Psoas muscle (tissue), 8 donors: ENCODE measurements around the gene FNDC3B. TPM values are rescaled to one million over a fixed set of nuclear protein-coding genes. Genes with fewer than 3 reads are reported as not detected.
A peak's percentile ranks its signal among the peaks of the same experiment; 100 is the strongest.

ENCODE experiments used
- ATAC-seq, 4 donors: fragments of 200-7000 bp; cut with Tn5 transposase; one replicate each; pipeline ENCODE4 v1.9.1; 2020; ENCODE audit warnings: moderate library complexity in 3 of 4, mild to moderate bottlenecking in 2 of 4
- DNase-seq, 2 donors: peaks; one replicate each; pipeline ENCODE4 v3.0.0-alpha.2; 2020
- H3K27ac ChIP-seq: fragments of 200-600 bp; one replicate; pipeline ENCODE4 v1.8.0; 2022
- H3K27me3 ChIP-seq, 3 donors: fragments of 200-600 bp in 1 of 3; one replicate each; pipeline versions ENCODE4 v1.6.1 to v1.8.0; 2013 to 2022; ENCODE audit warnings: low read length in 2 of 3, mild to moderate bottlenecking in 2 of 3, moderate library complexity in 1 of 3; ENCODE audit not compliant: insufficient read depth in 3 of 3
- H3K36me3 ChIP-seq, 2 donors: fragments of 200-600 bp in 1 of 2; one replicate each; pipeline versions ENCODE4 v1.6.1 to v1.8.0; 2013 to 2022; ENCODE audit warnings: low read depth in 1 of 2, mild to moderate bottlenecking in 1 of 2, moderate library complexity in 1 of 2; ENCODE audit not compliant: insufficient read depth in 1 of 2
- H3K4me1 ChIP-seq: fragments of 200-600 bp; one replicate; pipeline ENCODE4 v1.8.0; 2022
- H3K4me3 ChIP-seq: fragments of 200-600 bp; one replicate; pipeline ENCODE4 v1.8.0; 2022; ENCODE audit warnings: mild to moderate bottlenecking
- H3K9me3 ChIP-seq: fragments of 200-600 bp; one replicate; pipeline ENCODE4 v1.8.0; 2022
- WGBS, 3 donors: extraction: QIAGEN DNeasy Blood & Tissue Kit; methylation state at CpG; one replicate each; pipeline versions ENCODE4 v1.1.6 to v1.1.7; 2013; 5-methylcytosine and 5-hydroxymethylcytosine counted together
- intact Hi-C, 2 donors: fragments of 100-400 bp; cut with DNase I; formaldehyde crosslinking; loops; one replicate each; pipeline versions ENCODE4 v1.11.0 to v1.14.2; 2022
- polyA plus RNA-seq, 3 donors: library from polyadenylated mRNA; stranded (reverse); fragments of 200-250 nt; gene quantifications; one replicate each; pipeline ENCODE4 v1.2.3, GENCODE V29; 2013
- total RNA-seq, 4 donors: library from RNA; stranded (reverse); fragmentation: NEBNext Ultra II Directional in 2 of 4; extraction: Animal tissue kit (Norgen Biotek cat#: 25700) in 2 of 4; gene quantifications; one replicate each; pipeline versions ENCODE4 v1.2.1 to v1.2.4, GENCODE V29; 2021 to 2023
- TF ChIP-seq, protein P1 (sequence below): fragments of 200-600 bp; IDR thresholded peaks from one replicate; pipeline ENCODE4 v1.8.0; 2022; ENCODE audit warnings: antibody characterized with exemption
- donor health status: healthy with polysubstance abuse.
- donor health status: DM: no; HTN: no; CAD: no; lungs with moderate emphysema.
- donor health status: Bipolar disorder and iron deficiency.
- donor health status: healthy.
- donor health status: DM: yes; HTN: yes; CAD: no.
- donor health status: DM: no; HTN: no; CAD: no.
- donor health status: DM: no; HTN: no; CAD: no.
- donor health status: DM: yes; HTN: yes; CAD: no.

FNDC3B gene
- total and polyA plus RNA-seq, 7 donors = 12.4 to 133 (median 50.8) TPM

DNA sequence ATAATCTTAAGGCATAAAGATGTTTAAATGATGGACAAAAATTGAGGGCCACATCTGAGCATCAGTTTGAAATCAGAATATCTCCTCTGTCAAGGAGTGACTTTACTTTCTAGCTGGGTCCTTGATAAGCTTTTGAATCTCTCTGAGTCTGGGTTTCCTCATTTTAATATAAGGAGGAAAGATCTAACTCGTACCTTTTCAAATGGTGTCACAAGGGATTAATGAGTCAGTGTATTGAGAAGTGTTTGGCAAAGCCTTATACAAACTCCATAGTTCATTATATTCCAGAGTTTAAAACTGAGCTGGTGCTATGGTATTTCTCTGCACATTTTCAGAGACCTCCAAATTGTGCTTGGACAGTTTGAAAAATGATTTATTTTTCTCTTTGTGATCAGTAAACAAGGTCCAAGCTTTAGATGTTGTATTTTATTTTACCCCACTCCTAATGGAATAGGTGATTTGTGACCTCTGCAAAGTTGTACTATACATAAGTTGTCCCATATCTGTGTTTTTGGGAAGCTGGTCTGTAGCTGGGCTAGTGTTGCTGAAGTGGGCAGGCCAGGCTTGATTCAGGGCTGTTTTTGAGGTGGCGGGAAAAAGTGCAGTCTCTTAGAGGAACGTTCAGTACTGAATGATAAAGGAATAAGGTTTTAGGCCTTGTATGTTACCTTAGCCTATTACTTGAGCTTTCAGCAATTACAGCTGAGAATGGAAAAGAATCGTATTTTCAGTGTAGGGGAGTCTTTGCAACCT is 5.6 kb downstream of the FNDC3B start:
- peaks cover 67% of the 10 kb centered on the region for H3K4me1 ChIP-seq

DNA sequence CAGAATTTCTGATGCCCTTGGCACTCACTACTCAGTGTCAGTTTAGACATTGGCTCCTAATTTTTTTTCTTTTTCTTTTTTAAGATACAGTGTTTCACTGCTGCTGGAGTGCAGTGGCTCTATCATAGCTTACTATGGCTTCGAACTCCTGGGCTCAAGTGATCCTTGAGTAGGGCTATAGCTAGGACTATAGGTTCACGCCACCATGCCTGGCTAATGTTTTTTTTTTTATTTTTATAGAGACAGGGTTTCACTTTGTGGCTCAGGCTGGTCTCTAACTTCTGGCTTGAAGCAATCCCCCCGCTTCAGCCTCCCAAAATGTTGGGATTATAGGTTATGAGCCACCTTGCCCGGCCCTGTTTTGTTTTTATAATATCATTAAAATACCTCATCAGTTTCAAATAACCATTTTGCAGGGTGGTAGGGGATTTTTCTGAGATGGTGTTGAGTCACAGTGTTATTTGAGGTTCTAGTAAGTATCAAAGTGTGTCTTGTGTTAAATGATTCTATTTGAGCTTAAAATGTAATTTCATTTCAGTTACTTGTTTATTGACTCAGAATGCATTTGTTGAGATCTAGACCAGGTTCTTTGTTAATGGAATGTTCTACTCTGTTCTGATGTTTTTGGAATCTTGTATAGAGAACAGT is 7.0 kb downstream of the FNDC3B start:
- Histone ChIP-seq H3K4me1 (peaks cover 67% of the 10 kb centered on the region), H3K27me3 (no peaks in the 10 kb centered on the region), H3K27ac (no peak overlapping the region), H3K9me3 (no peaks in the 10 kb centered on the region), H3K4me3 (no peak overlapping the region), H3K36me3 (peaks cover 0 to 23% of the 10 kb centered on the region in 2 donors)
- 64 to 82% (median 69%) methylated on average over 4 of the region's 4 CpGs for WGBS, 3 donors
- TF ChIP-seq, protein P1, sequence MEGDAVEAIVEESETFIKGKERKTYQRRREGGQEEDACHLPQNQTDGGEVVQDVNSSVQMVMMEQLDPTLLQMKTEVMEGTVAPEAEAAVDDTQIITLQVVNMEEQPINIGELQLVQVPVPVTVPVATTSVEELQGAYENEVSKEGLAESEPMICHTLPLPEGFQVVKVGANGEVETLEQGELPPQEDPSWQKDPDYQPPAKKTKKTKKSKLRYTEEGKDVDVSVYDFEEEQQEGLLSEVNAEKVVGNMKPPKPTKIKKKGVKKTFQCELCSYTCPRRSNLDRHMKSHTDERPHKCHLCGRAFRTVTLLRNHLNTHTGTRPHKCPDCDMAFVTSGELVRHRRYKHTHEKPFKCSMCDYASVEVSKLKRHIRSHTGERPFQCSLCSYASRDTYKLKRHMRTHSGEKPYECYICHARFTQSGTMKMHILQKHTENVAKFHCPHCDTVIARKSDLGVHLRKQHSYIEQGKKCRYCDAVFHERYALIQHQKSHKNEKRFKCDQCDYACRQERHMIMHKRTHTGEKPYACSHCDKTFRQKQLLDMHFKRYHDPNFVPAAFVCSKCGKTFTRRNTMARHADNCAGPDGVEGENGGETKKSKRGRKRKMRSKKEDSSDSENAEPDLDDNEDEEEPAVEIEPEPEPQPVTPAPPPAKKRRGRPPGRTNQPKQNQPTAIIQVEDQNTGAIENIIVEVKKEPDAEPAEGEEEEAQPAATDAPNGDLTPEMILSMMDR = no peak
- ATAC-seq (no peak), DNase-seq (no peak)
- intact Hi-C loops = loop anchor here (5.0 to 10.0 kb wide), 2 partner anchors 71 to 78 kb away; no protein-coding TSS in a partner anchor

More for the DNA sequence above, 5.6 kb downstream of the FNDC3B start:
- peaks cover 0 to 10% of the 10 kb centered on the region in 2 donors for H3K36me3 ChIP-seq
- ATAC-seq (no peak), DNase-seq (no peak)
- TF ChIP-seq, protein P1 = no peak
- intact Hi-C loops = loop anchor here (5.0 to 10.0 kb wide), 4 partner anchors 72 to 107 kb away; no protein-coding TSS in a partner anchor
- H3K4me3 ChIP-seq = peak overlapping the region; percentile 3
- 47 to 63% (median 51%) methylated on average over 4 of the region's 4 CpGs for WGBS, 3 donors
- peak overlapping the region; percentile 30 for H3K27ac ChIP-seq
- no peaks in the 10 kb centered on the region for H3K27me3 ChIP-seq
- no peaks in the 10 kb centered on the region for H3K9me3 ChIP-seq

DNA sequence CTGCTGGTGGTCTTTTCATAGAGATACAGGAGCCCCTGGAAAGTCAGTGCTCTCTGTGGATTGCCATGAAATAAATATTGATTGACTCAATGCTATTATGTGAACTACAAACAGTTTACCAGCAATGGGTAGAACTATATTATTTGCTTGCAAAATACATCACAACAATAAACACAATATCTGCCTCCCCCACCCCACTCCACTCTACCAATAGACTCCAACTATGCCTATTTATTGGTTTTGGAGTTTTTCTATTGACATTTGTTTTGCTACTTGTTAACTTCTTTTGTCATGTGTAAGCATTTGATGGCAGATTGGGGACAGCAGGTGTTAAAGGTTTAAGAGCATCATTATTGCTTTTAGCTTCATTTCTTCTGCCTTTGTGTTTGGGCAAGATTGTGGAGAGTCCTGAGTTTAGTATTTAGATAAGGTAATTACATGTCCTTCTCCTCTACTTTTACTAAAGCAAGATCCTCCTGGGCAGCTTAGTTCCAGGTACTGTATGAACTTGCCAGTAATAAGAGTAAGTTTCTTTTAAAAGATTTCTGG is 8.3 kb downstream of the FNDC3B start:
- intact Hi-C loops = loop anchor here (5.0 to 10.0 kb wide), 2 partner anchors 70 to 77 kb away; no protein-coding TSS in a partner anchor
- H3K4me3 ChIP-seq = no peak overlapping the region

DNA sequence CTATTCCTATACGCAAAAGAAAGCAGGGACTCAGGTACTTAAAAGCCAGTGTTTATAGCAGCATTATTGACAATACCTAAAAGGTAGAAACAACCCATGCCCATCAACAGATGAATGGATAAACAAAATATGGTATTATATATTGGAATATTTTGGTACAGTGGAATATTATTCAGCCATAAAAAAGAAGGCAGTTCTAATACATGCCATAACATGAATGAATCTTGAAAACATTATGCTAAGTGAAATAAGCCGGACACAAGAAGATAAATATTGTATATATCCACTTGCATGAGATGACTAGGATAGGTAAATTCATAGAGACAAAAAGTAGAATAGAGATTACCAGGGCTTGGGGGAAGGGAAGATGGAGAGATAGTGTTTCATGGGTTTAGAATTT is 9.2 kb downstream of the FNDC3B start:
- no peak overlapping the region for H3K27ac ChIP-seq
- H3K27me3 ChIP-seq = no peaks in the 10 kb centered on the region
- 97 to 99% (median 99%) methylated on average over 2 of the region's 2 CpGs for WGBS, 3 donors
- DNase-seq (no peak), ATAC-seq (no peak)
- peaks cover 55% of the 10 kb centered on the region for H3K4me1 ChIP-seq
- intact Hi-C loops = loop anchor here (5.0 to 10.0 kb wide), 2 partner anchors 69 to 76 kb away; no protein-coding TSS in a partner anchor
- H3K9me3 ChIP-seq = no peaks in the 10 kb centered on the region
- peaks cover 0 to 39% of the 10 kb centered on the region in 2 donors for H3K36me3 ChIP-seq
- TF ChIP-seq, protein P1 = no peak
- no peak overlapping the region for H3K4me3 ChIP-seq

More for the DNA sequence above, 8.3 kb downstream of the FNDC3B start:
- Histone ChIP-seq H3K27me3 (no peaks in the 10 kb centered on the region), H3K9me3 (no peaks in the 10 kb centered on the region), H3K27ac (no peak overlapping the region), H3K36me3 (peaks cover 0 to 35% of the 10 kb centered on the region in 2 donors), H3K4me1 (peaks cover 61% of the 10 kb centered on the region)
- TF ChIP-seq, protein P1 = no peak
- ATAC-seq = no peak
- no peak for DNase-seq
